ENCODE measurements around the gene CCDC102A.
A peak's percentile ranks its signal among the peaks of the same experiment; 100 is the strongest.

The CCDC102A gene

GRCh38 chr16:57479976-57480753 lies 56.2 kb downstream of the CCDC102A start:
- DNase-seq, result no peak

GRCh38 chr16:57479205-57479975 lies 57.0 kb downstream of the CCDC102A start:
- peak in 39 of 58 donors; percentile 16 to 83 (median 42) for DNase-seq

- no peak for DNase-seq
These were observed 57.8 kb downstream of the CCDC102A start for GRCh38 chr16:57478396-57479204.

GRCh38 chr16:57477531-57478202 lies 58.7 kb downstream of the CCDC102A start:
- DNase-seq, result peak in 1 of 58 donors; percentile 9

GRCh38 chr16:57476546-57477410 lies 59.6 kb downstream of the CCDC102A start:
- no peak for DNase-seq

GRCh38 chr16:57475711-57476339 lies 60.5 kb downstream of the CCDC102A start:
- DNase-seq, result peak in 1 of 58 donors; percentile 16

- DNase-seq, result no peak
These were observed 61.4 kb downstream of the CCDC102A start for GRCh38 chr16:57474671-57475661.

GRCh38 chr16:57473906-57474305 lies 62.5 kb downstream of the CCDC102A start:
- no peak for DNase-seq

- DNase-seq, result peak in 7 of 58 donors; percentile 13 to 59 (median 44)
These were observed 63.1 kb downstream of the CCDC102A start for GRCh38 chr16:57473176-57473840.

- no peak for DNase-seq
These were observed 63.7 kb downstream of the CCDC102A start for GRCh38 chr16:57472665-57473060.

- DNase-seq, result no peak
These were observed 64.3 kb downstream of the CCDC102A start for GRCh38 chr16:57471852-57472664.

- no peak for DNase-seq
These were observed 65.2 kb downstream of the CCDC102A start for GRCh38 chr16:57471209-57471608.

- no peak for DNase-seq
These were observed 65.7 kb downstream of the CCDC102A start for GRCh38 chr16:57470711-57471110.

GRCh38 chr16:57469917-57470470 lies 66.4 kb downstream of the CCDC102A start:
- no peak for DNase-seq

- DNase-seq, result no peak
These were observed 67.3 kb downstream of the CCDC102A start for GRCh38 chr16:57469046-57469445.

- DNase-seq, result no peak
These were observed 68.0 kb downstream of the CCDC102A start for GRCh38 chr16:57468346-57468745.
